NCI-H748 (cell line): ENCODE measurements around the gene LARP6.
"Not testable (repeated sequence)": the region's sequence is repeated elsewhere in the genome, so short reads cannot be mapped to it uniquely, and the experiment has no call there.

Source experiments
- DNase-seq: peaks from one replicate; lab custom pipeline; 2025; ENCODE audit not compliant: unreplicated experiment; lab: John Stamatoyannopoulos, UW

The LARP6 gene

GRCh38 chr15:70853973-70854665 lies at the start of gene LARP6:
Gene LARP6, minus strand, starts transcription at chr15:70854157. Its CDS starts 69 bp downstream, at chr15:70854088.
- DNase-seq, result peak; percentile 64

GRCh38 chr15:70902107-70902506 lies 48.1 kb upstream of the LARP6 start:
- no peak for DNase-seq

DNA sequence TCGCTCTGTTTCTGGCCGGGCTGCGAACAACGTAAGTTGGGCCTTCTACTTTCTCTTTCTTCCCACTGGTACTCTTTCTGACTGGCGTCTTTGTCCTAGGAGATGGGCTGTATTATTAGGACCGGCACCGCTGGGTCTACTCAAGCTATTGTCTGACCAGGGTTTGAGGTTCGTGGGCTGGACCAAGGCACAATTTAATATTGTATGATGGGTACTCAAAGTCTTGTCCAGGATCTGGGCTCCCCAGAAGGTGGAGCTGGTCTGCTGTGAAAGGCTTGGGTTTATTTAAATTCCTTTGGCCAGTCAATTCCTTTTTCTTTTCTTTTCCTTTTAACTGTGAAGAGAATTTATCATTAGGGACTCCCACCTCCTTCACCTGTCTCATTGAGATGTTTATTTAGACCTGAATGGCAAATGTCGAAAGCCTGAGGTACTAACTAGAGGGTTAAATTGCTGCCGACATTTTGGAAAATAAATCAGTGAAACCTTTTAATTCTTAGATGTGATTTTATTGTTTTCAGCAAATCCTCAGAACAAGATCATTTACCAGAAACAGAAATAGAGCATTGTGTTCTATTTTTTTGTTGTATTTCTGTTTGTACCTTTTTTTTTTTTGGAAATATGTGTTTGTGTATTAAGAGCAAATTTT lies 39.1 kb upstream of the LARP6 start:
- DNase-seq, result peak; percentile 80

DNA sequence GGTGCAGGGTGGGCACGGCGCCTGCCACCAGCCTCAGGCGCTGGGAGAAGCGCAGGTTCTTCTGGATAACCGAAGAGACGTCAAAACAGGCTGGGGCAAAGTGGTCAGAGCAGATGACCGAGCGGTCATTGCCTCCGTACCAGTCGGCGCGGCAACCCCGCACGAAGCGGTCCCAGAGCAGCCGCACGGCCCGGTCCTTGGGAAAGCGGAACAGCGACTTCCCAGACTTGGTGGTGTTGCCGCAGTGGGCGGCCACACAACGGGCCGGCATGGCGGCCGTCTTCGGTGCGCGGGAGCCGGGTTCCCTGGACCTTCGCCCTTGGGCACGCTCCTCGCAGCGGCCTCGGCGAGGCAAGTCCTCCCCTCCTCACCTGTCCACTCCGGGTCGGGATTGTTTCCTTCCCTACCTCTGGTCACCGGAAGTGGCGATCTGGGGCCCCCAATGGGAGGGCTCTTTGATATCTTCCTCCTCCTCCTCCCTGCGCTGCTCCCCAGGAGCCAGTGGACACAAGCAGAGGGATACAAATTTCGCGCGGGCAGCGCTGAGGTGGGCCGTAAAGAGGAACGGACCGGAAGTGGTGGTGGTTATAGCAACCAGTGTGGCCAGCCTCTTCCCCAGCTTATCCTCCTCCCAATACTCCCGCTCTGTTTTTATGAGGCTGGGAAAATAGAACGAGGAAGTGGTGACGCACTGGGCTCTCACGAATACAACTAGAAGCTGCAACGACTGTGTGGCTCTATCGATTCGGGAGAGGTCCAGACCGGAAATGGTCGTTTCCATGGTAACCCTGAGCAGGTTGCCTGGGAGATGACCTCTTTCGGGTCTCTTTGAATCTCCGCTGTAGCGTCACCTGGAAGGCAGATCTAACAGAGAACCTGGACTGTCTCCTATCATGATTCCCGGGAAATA lies 38.3 kb upstream of the LARP6 start, which contains the start of the genes LRRC49 and THAP10:
LRRC49 (plus strand) TSS at position 825 of the 910 bp plus-strand sequence; CDS start at position 894, 69 bp downstream.
THAP10 (minus strand) TSS at position 432 of the 910 bp plus-strand sequence; CDS start at position 271, 161 bp downstream.
- peak; percentile 99 for DNase-seq

- DNase-seq, result no peak
Measured at GRCh38 chr15:70882361-70882760, 28.4 kb upstream of the LARP6 start.

DNA sequence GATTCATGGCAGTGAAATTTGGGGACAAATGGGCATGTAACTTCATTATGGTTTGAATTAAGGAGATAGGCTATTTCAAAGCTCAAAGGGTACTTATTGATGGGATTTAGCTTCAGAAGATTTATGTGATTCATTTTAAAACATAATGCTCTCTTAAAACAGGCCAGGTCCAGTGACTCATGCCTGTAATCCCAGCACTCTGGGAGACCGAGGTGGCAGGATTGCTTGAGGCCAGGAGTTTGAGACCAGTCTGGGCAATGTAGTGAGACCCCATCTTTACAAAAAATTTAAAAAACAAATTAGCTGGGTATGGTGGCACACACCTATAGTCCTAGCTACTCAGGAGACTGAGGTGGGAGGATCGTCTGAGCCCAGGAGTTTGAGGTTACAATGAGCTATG lies 26.8 kb upstream of the LARP6 start:
- DNase-seq, result no peak

DNA sequence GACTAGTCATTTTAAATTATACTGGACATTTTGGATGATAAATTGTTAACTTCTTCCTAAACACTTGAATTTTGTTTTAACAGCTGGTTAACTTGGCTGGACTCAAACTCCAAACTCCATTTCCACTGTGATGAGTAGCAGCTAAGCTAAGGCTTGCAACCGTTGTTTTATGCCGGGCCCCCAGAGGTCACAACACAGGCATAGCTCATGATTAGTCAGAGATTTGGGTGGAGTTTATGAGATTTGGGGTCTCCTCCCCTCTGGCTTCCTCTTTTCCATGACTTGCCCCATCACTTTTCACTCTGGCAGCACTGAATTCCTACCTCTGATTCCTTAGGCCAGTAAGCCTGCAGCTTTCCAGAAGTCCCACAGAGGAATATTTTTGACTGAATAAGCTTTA lies 25.4 kb upstream of the LARP6 start:
- DNase-seq, result no peak

GRCh38 chr15:70876683-70877082 lies 22.7 kb upstream of the LARP6 start:
- DNase-seq, result no peak

DNA sequence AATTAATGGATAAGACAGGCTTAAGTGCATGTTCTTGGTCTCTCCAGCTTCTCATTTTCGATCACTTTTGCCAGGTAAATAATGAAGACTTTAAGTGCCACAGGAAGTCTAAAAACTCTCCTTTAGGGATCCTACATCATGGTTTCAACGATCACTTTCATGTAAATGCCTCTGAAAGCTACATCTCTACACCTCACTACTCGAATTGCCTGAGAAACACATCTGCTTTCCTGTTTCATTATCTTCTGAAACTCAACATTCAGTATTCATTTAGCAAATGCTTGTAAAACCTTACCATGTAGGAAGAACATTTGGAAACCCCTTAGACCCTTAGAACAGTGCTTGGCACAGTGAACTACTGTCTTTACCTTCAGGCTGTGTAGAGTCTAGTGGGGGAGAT lies 22.1 kb upstream of the LARP6 start:
- no peak for DNase-seq

- DNase-seq, result peak; percentile 6
Measured at GRCh38 chr15:70875001-70875782, 21.2 kb upstream of the LARP6 start.

- no peak for DNase-seq
Measured at GRCh38 chr15:70873232-70874054, 19.5 kb upstream of the LARP6 start.

DNA sequence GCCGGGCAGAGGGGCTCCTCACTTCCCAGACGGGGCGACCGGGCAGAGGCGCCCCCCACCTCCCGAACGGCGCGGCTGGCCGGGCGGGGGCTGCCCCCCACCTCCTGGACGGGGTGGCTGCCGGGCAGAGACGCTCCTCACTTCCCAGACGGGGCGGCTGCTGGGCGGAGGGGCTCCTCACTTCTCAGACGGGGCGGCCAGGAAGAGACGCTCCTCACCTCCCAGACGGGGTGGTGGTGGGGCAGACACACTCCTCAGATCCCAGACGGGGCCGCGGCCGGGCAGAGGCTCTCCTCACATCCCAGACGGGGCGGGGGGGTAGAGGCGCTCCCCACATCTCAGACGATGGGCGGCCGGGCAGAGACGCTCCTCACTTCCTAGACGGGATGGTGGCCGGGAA lies 17.5 kb upstream of the LARP6 start:
- not testable (repeated sequence) for DNase-seq

GRCh38 chr15:70870051-70870450 lies 16.1 kb upstream of the LARP6 start:
- DNase-seq, result no peak

DNA sequence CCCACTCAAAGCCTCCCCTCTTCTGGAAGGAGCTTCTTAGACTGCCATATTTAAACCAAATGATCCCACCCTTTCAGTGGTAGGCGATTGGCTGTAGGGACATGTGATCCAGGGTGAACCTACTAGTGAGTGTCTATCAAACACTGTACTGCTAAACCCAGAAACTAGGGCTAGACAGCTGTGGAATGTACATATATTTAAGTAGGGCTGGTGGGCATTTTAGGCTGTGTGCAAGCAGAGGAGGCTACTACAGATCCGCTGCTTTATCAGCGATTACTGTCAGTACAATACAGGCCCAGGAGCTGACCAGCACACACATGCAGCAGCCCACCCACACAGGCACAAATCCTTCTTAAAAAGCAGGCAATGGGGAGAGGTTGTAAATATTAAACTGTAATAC lies 15.4 kb upstream of the LARP6 start:
- no peak for DNase-seq

DNA sequence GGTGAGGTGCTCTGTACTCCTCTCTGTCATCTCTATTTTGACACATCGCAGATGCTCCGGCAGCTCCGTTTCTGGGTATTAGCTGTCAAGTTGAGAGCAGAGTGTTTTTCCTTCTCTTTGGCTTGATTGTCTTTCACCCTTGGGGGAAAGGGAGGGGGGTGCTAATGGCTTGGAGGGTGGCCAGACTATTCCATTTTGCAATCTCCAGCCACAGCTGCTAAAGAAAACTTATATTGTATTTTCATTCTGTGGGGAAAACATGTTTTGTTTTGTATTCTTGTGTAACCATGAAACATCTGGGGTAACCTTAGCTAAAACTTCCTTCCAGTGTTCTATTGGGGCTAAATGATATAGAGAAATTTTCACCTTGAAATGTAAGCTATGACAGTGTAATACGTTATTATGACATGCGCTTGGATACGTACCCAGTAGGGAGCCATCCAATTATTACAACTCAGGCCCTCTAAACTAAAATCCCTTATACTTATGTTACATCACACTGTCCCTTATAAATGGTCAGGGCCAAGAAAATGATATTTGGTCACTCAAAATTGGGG lies 14.0 kb upstream of the LARP6 start:
- no peak for DNase-seq

DNA sequence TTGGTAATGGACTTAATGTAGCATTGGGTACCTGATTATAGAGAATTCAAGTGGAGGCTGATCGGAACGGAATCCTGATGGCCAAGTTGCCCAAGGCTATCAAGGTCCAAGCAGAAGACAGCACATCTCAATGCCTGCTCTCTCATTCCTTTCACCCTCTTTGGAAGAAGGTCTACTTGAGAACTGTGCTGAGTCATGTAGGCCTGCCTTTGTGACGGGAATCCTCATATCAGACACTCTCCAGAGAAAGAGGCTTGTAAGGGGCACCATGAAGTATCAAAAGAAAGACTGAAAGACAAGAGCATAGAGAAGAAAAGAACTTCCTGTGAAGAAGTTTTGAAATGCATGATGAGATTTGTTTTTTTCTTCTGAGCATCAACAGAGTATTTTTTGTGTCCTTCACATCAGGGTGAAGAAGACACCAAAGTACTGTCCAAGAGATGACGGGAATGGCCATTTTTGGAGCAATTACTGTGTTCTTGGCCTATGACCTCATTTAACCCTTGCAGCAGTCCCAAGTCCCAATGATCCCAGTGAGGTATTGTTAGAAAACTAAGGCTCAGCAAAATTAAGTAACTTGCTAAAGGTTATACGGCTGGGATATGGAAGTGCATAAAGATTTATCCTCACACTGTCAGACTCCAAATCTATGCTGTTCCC lies 13.2 kb upstream of the LARP6 start:
- DNase-seq, result no peak

DNA sequence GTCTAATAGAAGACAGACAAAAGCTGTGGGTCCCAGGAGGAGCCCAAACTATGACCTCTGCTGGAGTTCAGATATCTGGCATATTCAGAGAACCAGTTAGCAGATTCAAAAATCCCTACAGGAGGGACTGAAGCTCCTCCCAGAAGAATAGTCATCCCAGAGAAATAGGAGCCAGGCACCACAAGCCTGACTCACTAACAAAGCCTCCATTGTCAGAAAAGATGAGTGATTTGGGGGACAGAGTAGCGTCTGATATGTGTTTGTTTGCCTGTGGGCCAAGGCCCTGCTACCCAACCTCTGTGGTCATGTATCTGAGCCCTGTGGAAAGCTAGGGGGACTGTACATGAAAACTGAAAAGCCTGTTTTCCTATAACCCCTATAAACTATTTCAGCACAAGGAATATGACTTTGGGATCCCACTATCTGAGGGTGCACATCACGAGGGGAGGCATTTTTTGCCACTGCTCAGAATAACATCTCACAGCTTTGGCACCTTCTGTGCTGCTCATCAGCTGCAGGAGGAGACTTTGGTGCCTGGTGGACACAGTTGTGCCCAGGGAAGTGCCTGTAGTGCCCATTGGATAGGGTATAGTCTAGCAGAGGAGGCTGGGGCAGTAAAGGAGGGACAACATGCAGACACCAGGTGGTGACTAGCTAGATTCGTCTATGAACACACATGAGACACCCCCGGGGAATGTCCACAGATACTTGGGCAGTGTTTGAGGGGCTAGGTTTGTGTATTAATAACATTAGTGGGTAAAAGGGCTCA lies 9.7 kb upstream of the LARP6 start:
- DNase-seq, result no peak

- no peak for DNase-seq
Measured at GRCh38 chr15:70859998-70860397, 6.0 kb upstream of the LARP6 start.
